GM03348 (cell line): ENCODE results near the gene PRICKLE4.

ENCODE experiments used
- DNase-seq: peaks from one replicate; pipeline ENCODE4 v3.0.0; 2012; ENCODE audit warnings: low spot score

PRICKLE4 gene

GRCh38 chr6:41771058-41771983 lies 9.3 kb upstream of the PRICKLE4 start:
- no peak for DNase-seq

GRCh38 chr6:41774841-41775240 lies 5.7 kb upstream of the PRICKLE4 start:
- no peak for DNase-seq

- no peak for DNase-seq
Measured at GRCh38 chr6:41775293-41775882, 5.2 kb upstream of the PRICKLE4 start.

GRCh38 chr6:41777551-41778285 lies 2.9 kb upstream of the PRICKLE4 start:
- DNase-seq = no peak

- no peak for DNase-seq
Measured at GRCh38 chr6:41778895-41779294, 1.7 kb upstream of the PRICKLE4 start.

GRCh38 chr6:41779336-41779735 lies 1.2 kb upstream of the PRICKLE4 start:
- no peak for DNase-seq

GRCh38 chr6:41779788-41780550 lies 613 bp upstream of the PRICKLE4 start, which contains the start of gene FRS3:
TSS of gene FRS3 (minus strand) at chr6:41779900. CDS start at chr6:41776987, 2,913 bp downstream.
- peak; percentile 99 for DNase-seq

GRCh38 chr6:41781366-41781730 lies 766 bp downstream of the PRICKLE4 start:
- no peak for DNase-seq

- DNase-seq = no peak
Measured at GRCh38 chr6:41783106-41783780, 2.7 kb downstream of the PRICKLE4 start.

- DNase-seq = no peak
Measured at GRCh38 chr6:41784581-41785171, 4.1 kb downstream of the PRICKLE4 start.

GRCh38 chr6:41785254-41785653 lies 4.7 kb downstream of the PRICKLE4 start:
- no peak for DNase-seq

GRCh38 chr6:41785689-41786450 lies 5.3 kb downstream of the PRICKLE4 start:
- DNase-seq = peak; percentile 45

GRCh38 chr6:41786451-41787218 lies 6.1 kb downstream of the PRICKLE4 start:
- peak; percentile 96 for DNase-seq

GRCh38 chr6:41787219-41787917 lies 6.8 kb downstream of the PRICKLE4 start, which contains the start of gene TOMM6:
TSS of gene TOMM6 (plus strand) at chr6:41787694. CDS start at chr6:41787698, 4 bp downstream.
- DNase-seq = peak; percentile 95

GRCh38 chr6:41789390-41789724 lies 8.8 kb downstream of the PRICKLE4 start:
- DNase-seq = no peak

- no peak for DNase-seq
Measured at GRCh38 chr6:41790045-41790444, 9.5 kb downstream of the PRICKLE4 start.

- DNase-seq = no peak
Measured at GRCh38 chr6:41791305-41791704, 10.7 kb downstream of the PRICKLE4 start.

GRCh38 chr6:41791984-41792383 lies 11.4 kb downstream of the PRICKLE4 start:
- no peak for DNase-seq

GRCh38 chr6:41796474-41796873 lies 15.9 kb downstream of the PRICKLE4 start:
- DNase-seq = no peak
